SJSA1 (cell line): Measurements from ENCODE around the gene RBP5. TPM values are rescaled to one million over a fixed set of nuclear protein-coding genes. Genes with fewer than 3 reads are reported as not detected.

ENCODE experiments used
- DNase-seq, 2 experiments: peaks; one replicate each; pipeline ENCODE4 v3.0.0-alpha.2; 2015 to 2020; ENCODE audit warnings: low spot score in 2 of 2, low read depth in 1 of 2
- H3K27ac ChIP-seq: fragments of 250-450 bp; sonication (Bioruptor Pico); 2 replicates; pipeline ENCODE4 v1.5.1; 2020; ENCODE audit warnings: mild to moderate bottlenecking, moderate library complexity
- H3K27me3 ChIP-seq: fragments of 250-450 bp; sonication (Bioruptor Pico); replicated peaks from 2 replicates; pipeline ENCODE4 v1.5.1; 2020; ENCODE audit warnings: mild to moderate bottlenecking, moderate library complexity
- H3K36me3 ChIP-seq: fragments of 250-450 bp; sonication (Bioruptor Pico); 2 replicates; pipeline ENCODE4 v1.5.1; 2020; ENCODE audit warnings: mild to moderate bottlenecking
- H3K4me1 ChIP-seq: fragments of 250-450 bp; sonication (Bioruptor Pico); replicated peaks from 2 replicates; pipeline ENCODE4 v1.6.1; 2021; ENCODE audit warnings: mild to moderate bottlenecking
- H3K4me3 ChIP-seq: fragments of 250-450 bp; sonication (Bioruptor Pico); 2 replicates; pipeline ENCODE4 v1.5.1; 2020; ENCODE audit warnings: mild to moderate bottlenecking
- H3K9me3 ChIP-seq: fragments of 250-450 bp; sonication (Bioruptor Pico); replicated peaks from 2 replicates; pipeline ENCODE4 v1.5.1; 2020; ENCODE audit warnings: mild to moderate bottlenecking
- total RNA-seq: library from RNA; depleted of rRNA; stranded (reverse); fragments of >200 nt; shearing (Covaris generic); gene quantifications from 2 replicates; pipeline ENCODE4 v1.2.3, GENCODE V29; 2014

RBP5 gene
- total RNA-seq, 1 experiment from 2014 or later, result not detected

DNA sequence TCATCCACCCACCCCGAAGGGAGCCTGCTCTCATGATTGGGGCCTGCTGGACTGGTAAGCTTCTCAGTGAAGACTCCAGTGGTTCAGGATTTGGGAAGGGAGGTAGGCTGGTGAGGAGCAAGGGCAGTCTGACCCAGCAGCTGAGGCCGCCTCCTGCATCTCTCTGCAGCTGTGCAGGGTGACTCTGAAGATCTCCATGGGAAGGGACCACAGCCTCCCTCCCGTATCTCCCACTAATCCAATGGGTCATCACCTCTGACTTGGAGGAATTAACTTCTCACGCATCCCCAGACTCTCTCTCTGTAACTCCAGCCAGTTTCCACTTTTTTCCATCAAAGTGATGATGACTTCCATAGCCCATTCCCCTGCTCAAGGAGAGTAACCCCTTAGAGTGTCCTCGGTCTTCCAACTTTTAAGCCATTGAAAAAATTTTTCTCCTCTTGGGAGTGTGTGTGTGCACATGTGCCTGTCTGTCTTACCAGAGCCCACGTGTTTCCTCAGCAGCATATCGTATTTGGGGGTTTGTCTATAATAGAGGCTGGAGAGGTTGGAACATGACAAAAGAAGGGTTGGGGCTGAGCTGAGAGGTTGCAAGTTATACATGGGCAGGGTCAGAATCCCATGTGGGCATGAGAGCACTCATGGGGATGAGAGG is 12.8 kb upstream of the RBP5 start:
- no peaks in the 10 kb centered on the region for H3K4me1 ChIP-seq
- H3K4me3 ChIP-seq, result no peak overlapping the region
- no peak for DNase-seq
- H3K9me3 ChIP-seq, result no peaks in the 10 kb centered on the region
- no peak overlapping the region for H3K27ac ChIP-seq
- H3K36me3 ChIP-seq, result no peaks in the 10 kb centered on the region
- H3K27me3 ChIP-seq, result no peaks in the 10 kb centered on the region; the same call in 1 of the 2 replicates

DNA sequence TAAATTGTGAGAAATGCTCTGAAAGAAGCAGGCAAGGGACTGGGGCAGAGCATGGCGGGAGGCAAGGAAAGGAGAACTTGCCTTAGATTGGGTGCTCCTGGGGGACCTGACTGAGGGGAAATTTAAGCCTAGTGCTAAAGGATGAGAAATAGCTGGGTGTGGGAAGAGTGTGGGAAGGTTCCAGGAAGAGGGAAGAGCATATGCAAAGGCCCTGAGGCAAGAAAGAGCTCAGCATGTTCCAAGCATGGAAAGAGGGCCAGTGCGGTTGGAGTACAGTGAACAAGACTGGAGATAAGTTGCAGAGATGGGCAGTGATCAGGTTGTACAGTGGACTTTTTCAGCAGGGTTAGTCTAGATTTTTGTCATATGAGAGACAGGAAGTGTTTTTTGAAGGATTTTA is 10.5 kb upstream of the RBP5 start:
- H3K9me3 ChIP-seq, result no peaks in the 10 kb centered on the region
- DNase-seq, result no peak
- no peaks in the 10 kb centered on the region for H3K36me3 ChIP-seq
- H3K27ac ChIP-seq, result no peak overlapping the region
- H3K4me1 ChIP-seq, result no peaks in the 10 kb centered on the region
- H3K27me3 ChIP-seq, result no peaks in the 10 kb centered on the region; the same call in 1 of the 2 replicates
- no peak overlapping the region for H3K4me3 ChIP-seq

DNA sequence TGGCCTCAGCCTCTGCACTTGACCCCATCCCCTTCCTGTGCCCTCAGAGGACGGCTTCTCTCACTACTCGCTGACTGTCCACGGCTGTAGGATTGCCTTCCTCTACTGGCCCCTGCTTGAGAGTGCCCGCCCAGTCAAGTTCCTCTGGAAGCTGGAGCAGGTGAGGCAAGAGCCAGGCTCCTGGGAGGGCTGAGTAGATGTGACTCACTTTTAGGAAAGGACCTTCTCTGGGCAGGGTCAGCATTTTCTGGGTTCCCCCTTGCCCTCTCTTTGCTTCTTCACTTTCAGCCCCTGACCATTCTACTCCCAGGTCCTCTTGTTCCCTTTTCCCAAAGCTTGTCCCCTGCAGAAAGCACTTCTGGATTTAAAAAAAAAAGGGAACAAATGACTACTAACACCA is 9.2 kb upstream of the RBP5 start:
- Histone ChIP-seq H3K27ac (no peak overlapping the region), H3K4me3 (no peak overlapping the region), H3K9me3 (no peaks in the 10 kb centered on the region), H3K36me3 (no peaks in the 10 kb centered on the region), H3K27me3 (no peaks in the 10 kb centered on the region; the same call in 1 of the 2 replicates), H3K4me1 (no peaks in the 10 kb centered on the region)
- no peak for DNase-seq

DNA sequence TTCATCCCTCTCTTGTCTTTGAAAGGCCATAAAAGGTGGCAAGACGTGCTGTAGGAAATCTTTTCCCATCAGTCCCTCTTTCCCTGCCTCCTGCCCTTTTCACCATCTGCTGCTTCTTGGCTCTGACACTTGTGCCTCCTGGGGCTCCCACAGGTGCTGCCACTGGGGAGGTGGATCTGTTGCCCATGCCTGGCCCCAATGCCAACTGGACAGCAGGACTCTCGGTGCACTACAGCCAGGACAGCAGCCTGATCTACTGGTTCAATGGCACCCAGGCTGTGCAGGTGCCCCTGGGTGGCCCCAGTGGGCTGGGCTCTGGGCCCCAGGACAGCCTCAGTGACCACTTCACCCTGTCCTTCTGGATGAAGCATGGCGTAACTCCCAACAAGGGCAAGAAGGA is 8.0 kb upstream of the RBP5 start:
- Histone ChIP-seq H3K27me3 (peaks cover 3% of the 10 kb centered on the region; the same call in 1 of the 2 replicates), H3K9me3 (no peaks in the 10 kb centered on the region), H3K4me3 (no peak overlapping the region), H3K4me1 (no peaks in the 10 kb centered on the region), H3K27ac (no peak overlapping the region), H3K36me3 (no peaks in the 10 kb centered on the region)
- no peak for DNase-seq

DNA sequence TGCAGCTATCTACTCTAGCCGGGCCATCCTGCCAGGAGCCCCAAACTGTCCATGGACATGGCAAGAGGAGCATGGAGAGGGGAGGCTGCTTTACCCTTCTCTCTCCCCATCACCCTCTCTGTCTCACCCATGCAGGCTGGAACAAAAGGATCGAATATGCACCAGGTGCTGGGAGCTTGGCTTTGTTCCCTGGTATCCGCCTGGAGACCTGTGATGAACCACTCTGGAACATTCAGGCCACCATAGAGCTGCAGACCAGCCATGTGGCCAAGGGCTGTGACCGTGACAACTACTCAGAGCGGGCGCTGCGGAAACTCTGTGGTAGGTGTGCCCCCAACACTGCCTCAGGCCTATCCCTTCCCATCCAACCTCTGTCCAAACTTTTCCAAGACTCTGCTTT is 7.4 kb upstream of the RBP5 start:
- H3K9me3 ChIP-seq, result no peaks in the 10 kb centered on the region
- H3K4me1 ChIP-seq, result peaks cover under 1% of the 10 kb centered on the region; the same call in 1 of the 2 replicates
- no peak overlapping the region for H3K4me3 ChIP-seq
- DNase-seq, result no peak
- H3K27me3 ChIP-seq, result peaks cover 8% of the 10 kb centered on the region
- H3K36me3 ChIP-seq, result no peaks in the 10 kb centered on the region
- no peak overlapping the region for H3K27ac ChIP-seq

DNA sequence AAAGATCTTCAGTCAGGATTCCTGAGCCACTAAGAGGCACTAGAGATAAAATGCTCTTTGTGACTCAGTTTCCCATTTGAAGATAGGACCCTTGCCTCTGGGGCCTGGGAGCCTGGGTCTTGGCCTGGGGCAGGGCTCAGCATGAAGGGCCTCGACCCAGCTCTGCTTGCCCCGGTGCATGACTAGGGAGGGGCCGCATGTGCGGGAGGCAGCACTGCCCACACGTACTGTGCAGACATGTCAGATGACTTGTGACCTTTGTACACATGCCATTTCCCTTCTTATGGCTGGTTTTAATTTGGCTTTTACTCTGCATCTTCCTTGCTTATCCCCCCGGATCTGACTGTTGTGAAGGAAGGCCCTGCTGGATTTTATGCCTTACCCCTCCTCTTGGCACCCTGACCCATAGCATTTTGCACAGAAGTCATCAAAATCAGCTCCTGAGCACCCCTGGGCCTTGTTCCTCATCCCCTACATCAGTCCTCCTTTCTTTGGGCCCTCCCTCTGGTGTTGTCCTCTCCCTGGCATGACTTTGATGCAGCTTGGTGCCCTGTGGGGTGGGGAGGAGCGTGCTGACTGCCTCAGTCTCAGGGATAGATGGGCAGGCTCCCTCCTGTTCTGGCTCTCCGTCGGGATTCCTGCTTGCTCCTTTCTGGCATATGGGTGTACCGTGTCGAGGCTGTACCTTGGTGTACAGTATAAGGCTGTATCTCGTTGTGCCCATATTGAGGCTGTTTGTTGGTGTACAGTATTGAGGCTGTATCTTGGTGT is 5.9 kb upstream of the RBP5 start:
- peaks cover 21% of the 10 kb centered on the region for H3K27me3 ChIP-seq
- peaks cover 11% of the 10 kb centered on the region for H3K4me1 ChIP-seq
- H3K36me3 ChIP-seq, result no peaks in the 10 kb centered on the region
- no peak for DNase-seq
- H3K27ac ChIP-seq, result no peak overlapping the region
- H3K4me3 ChIP-seq, result no peak overlapping the region
- no peaks in the 10 kb centered on the region for H3K9me3 ChIP-seq

DNA sequence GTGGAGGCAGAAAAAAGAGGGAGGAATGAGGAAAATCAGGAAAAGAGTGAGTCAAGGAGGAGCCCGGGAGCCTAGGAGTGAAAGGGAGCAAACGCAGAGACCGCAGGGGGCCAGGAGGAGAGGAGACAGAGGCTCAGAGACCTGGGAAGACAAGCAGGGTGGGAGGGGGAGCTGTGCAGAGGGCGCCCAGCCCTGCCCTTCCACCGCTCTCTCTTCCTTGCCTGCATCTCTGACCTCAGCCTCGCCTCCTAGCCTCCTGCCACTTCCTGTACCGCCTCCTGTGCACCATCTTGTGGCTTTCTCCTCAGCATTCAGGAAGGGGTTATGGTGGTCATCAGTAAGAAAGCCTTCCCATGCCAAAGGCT is 2.8 kb upstream of the RBP5 start:
- no peak for DNase-seq
- H3K27me3 ChIP-seq, result peaks cover 32% of the 10 kb centered on the region
- no peaks in the 10 kb centered on the region for H3K9me3 ChIP-seq
- H3K4me1 ChIP-seq, result peaks cover 13% of the 10 kb centered on the region
- H3K27ac ChIP-seq, result no peak overlapping the region
- no peak overlapping the region for H3K4me3 ChIP-seq
- no peaks in the 10 kb centered on the region for H3K36me3 ChIP-seq

DNA sequence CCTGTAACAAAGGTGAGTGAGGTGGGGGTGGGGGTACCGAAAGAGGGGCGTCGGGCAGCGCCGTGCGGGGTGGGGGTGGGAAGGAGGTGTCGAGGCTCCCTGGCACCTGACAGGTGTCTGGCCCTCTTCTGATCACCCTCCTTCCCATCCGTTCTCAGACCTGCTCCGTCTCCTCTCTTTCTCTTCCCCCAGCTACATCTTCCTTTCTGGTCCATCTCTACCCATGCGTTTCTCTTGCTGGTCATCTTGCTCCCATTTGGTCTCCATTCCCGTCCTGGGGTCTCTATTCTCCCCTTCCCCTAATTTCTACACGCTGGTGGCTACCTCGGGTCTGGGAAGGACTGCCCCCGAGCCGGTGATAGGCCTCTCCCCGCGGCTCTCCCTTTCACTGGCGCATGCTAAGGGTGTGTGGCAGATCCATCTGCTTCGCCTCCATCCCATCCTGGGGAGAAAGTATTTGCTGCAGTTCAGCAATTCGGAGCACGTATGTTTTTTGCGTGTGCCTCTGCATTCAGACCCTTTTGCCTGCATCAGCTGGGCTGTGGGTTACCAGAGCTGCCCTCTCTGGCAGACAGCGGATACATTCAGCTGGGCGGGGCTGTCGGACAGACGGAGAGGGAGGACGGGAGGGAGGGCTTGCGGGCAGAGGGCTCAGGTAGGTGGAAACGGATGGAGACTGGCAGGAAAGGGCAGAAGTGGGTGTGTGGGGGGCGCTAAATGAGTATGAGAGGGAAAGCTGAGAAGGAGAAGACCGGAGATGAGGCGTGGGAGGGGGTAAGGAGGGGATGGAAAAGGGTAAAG is 2.2 kb upstream of the RBP5 start:
- peaks cover 32% of the 10 kb centered on the region for H3K27me3 ChIP-seq
- H3K36me3 ChIP-seq, result no peaks in the 10 kb centered on the region
- H3K4me3 ChIP-seq, result no peak overlapping the region
- peaks cover 13% of the 10 kb centered on the region for H3K4me1 ChIP-seq
- no peak for DNase-seq
- no peaks in the 10 kb centered on the region for H3K9me3 ChIP-seq
- no peak overlapping the region for H3K27ac ChIP-seq

DNA sequence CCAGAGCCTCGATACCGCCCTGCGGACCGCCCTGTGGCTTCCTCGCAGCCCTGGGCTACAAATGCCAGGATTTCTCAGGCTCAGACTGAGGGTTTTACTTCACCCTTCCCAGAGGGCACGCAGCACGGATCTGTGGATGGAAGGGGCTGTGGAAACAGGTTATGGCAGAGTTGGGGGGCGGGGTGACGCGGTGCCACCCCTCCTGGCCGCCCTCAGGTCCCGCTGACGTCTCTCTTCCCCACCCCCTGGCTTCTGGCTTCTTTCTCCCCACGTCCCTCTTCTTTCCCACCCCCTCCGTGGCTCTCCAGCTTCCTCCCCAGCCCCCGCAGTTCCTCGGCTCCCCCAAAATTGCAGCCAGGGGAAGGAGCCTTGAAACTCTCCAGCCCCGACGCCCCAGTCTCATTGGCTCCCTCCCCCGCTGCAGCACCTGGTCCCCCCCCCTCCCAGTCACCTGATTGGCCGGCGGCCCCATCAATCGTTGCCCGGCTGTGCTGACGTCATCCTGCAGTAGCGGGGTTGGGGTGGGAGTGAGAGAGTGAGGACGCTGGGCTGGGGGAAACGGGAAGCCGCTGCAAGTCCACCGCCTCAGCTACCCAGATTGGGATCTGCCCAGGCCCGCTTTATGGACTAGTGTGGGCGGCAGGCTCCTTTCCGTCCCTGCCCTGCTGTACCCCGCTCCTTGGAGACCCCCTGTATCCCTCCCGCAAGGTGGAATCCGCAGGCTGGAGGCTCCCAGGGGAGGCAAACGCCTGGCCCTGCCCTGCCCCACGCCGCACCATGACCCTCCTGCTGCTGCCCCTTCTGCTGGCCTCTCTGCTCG is 1.4 kb upstream of the RBP5 start, which contains the start of gene CLSTN3:
Gene CLSTN3 (plus strand): TSS at position 500 of the 820 bp plus-strand sequence. CDS start 278 bp downstream, at position 778.
- Histone ChIP-seq H3K9me3 (no peaks in the 10 kb centered on the region), H3K27ac (no peak within 1 kb of the TSS), H3K27me3 (peaks cover 37% of the 10 kb centered on the region)

DNA sequence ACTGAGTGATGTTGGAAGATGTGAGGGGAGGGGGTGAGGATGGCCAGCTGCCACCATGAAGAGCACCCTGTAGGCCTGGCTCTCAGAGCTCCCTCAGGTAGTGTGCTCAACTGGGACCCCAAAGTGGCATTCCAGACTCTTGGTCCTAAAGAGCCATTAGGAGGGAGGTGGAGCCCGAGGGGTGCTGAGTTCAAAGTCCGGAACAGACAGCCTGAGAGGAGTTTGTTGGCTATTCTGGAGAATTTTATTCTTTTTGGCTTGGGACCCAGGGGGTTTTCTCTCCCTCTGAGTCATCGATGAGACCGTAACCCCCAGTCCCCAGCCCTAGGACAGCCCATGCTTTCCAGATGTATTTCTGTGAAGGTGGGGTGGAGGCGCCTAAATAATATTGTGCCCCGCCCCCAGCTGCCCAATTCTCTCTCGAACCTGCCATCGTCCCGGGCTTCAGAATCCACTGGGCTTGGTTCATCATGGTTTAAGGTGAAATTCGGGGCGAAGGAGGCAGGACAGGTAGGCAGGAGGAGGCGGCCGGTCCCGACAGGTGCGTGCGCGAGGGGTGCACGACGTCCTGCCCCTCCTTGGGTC is 690 bp upstream of the RBP5 start:
- H3K27ac ChIP-seq, result no peak overlapping the region
- H3K9me3 ChIP-seq, result no peaks in the 10 kb centered on the region
- peaks cover 41% of the 10 kb centered on the region for H3K27me3 ChIP-seq
- H3K36me3 ChIP-seq, result no peaks in the 10 kb centered on the region
- peaks cover 13% of the 10 kb centered on the region for H3K4me1 ChIP-seq
- H3K4me3 ChIP-seq, result peak overlapping the region; percentile 21
- no peak for DNase-seq

More for the DNA sequence above, 1.4 kb upstream of the RBP5 start, which contains the start of gene CLSTN3:
- Histone ChIP-seq H3K4me3 (peak within 1 kb of the TSS; percentile 21), H3K4me1 (peaks cover 13% of the 10 kb centered on the region), H3K36me3 (no peaks in the 10 kb centered on the region)
- peak in 1 of 2 experiments; percentile 28 for DNase-seq

DNA sequence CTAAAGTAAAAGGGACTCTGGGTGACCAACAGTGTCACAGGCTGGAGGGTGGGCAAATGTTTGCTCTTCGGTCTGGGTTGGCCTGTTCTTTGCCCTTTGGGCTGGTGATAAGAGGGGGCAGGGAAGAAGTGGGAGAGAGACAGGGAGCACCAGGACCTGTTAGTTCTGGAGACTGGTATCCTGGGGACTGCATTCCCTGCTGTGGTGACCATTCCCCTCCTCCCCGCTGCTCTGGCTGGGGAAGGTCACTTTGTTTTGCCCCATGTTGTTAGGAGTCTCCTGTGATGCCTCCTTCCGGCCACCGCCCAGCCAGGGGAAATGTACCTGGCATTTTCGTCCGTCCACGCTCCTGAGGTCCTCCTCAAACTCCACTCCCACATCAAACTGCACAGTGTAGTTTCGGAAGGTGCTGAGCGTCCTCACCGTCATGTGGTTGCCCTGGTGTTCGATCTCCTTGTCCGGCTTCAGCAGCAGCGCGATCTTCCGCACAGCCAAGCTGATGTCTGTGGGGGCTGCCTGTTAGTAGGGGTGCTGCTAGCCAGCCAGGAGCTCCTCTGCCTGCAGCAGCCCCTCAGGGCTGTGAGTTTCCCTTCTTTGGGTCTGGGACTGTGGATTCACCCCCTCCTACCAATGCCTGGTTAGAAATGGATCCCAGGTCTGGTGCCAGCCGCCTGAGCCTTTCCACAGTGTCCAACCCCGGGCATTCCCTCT is 618 bp downstream of the RBP5 start:
- H3K27me3 ChIP-seq, result peaks cover 44% of the 10 kb centered on the region
- H3K4me3 ChIP-seq, result no peak overlapping the region
- H3K4me1 ChIP-seq, result peaks cover 13% of the 10 kb centered on the region
- H3K9me3 ChIP-seq, result no peaks in the 10 kb centered on the region
- H3K36me3 ChIP-seq, result no peaks in the 10 kb centered on the region
- DNase-seq, result no peak
- no peak overlapping the region for H3K27ac ChIP-seq

DNA sequence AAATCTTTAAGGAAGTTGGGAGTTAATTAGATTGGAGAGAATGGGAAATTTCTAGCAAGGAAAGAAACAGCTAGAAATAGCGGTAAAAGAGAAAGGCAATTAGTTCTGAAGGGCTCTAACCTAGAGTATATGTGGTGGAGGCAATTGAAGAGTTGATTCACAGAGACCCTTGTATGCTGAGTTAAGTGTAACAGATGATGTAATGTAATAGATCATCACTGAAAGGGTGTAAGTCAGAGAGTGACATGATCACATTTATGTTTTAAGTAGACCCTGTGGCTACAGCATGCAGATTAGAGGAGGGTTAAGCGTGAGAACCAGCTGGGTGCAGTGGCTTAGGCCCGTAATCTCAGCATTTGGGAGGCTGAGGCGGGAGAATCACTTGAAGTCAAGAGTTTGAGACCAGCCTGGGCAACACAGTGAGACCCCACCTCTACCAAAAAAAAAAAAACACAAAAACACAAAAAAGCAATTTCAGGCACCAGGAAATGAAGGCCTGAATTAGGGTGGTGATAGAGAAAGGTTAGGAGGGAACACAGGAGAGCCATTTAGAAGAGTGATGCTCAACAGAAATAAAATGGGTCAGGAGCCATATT is 3.0 kb downstream of the RBP5 start:
- Histone ChIP-seq H3K27ac (no peak overlapping the region), H3K4me1 (peaks cover 9% of the 10 kb centered on the region), H3K27me3 (peaks cover 33% of the 10 kb centered on the region), H3K9me3 (no peaks in the 10 kb centered on the region), H3K4me3 (no peak overlapping the region), H3K36me3 (no peaks in the 10 kb centered on the region)
- DNase-seq, result no peak
